CD14-positive monocyte (primary cell): ENCODE results near the gene TMEM54. TPM values are rescaled to one million over a fixed set of nuclear protein-coding genes. Genes with fewer than 3 reads are reported as not detected.

Experiments
- DNase-seq, 3 donors: peaks; one replicate each; pipeline ENCODE4 v3.0.0-alpha.2; 2011 to 2022
- H2AFZ ChIP-seq: 2 replicates; pipeline ENCODE4 v1.6.0; 2012; ENCODE audit warnings: mild to moderate bottlenecking, low read depth, low read length, inconsistent platforms; ENCODE audit not compliant: insufficient read depth, poor library complexity, severe bottlenecking
- H3K27ac ChIP-seq, 2 donors: 1 replicate in 1 of 2; 2 replicates in 1 of 2; pipeline ENCODE4 v1.5.1; 2012 to 2013; ENCODE audit warnings: low read length in 2 of 2, control low read depth in 1 of 2, inconsistent platforms in 1 of 2, low read depth in 1 of 2, mild to moderate bottlenecking in 1 of 2
- H3K27me3 ChIP-seq, 2 donors: one replicate each; pipeline versions ENCODE4 v1.6.0 to v1.6.1; 2011 to 2013; ENCODE audit warnings: low read length in 2 of 2; ENCODE audit not compliant: control insufficient read depth in 2 of 2, insufficient read depth in 2 of 2
- H3K36me3 ChIP-seq, 2 donors: replicated peaks in 1 of 2; 1 replicate in 1 of 2; 2 replicates in 1 of 2; pipeline versions ENCODE4 v1.5.1 to v1.6.1; 2012 to 2013; ENCODE audit warnings: low read length in 2 of 2, control low read depth in 1 of 2, inconsistent platforms in 1 of 2, mild to moderate bottlenecking in 1 of 2; ENCODE audit not compliant: insufficient read depth in 2 of 2, control insufficient read depth in 1 of 2
- H3K4me1 ChIP-seq, 2 donors: 1 replicate in 1 of 2; 2 replicates in 1 of 2; pipeline versions ENCODE4 v1.5.1 to v1.6.1; 2012 to 2013; ENCODE audit warnings: low read length in 2 of 2, control low read depth in 1 of 2, inconsistent platforms in 1 of 2, mild to moderate bottlenecking in 1 of 2, moderate library complexity in 1 of 2; ENCODE audit not compliant: insufficient read depth in 2 of 2, control insufficient read depth in 1 of 2
- H3K4me2 ChIP-seq: replicated peaks from 2 replicates; pipeline ENCODE3; 2012; ENCODE audit warnings: low read length, moderate library complexity, mild to moderate bottlenecking; ENCODE audit not compliant: poor library complexity, severe bottlenecking; ENCODE audit errors: extremely low read depth
- H3K4me3 ChIP-seq, 3 experiments: fragments of 200-600 bp in 1 of 3; sonication (generic) in 1 of 3; replicated peaks in 1 of 3; 1 replicate in 2 of 3; 2 replicates in 1 of 3; pipeline ENCODE4 v1.5.1; 2011 to 2013; ENCODE audit warnings: low read length in 3 of 3, mild to moderate bottlenecking in 3 of 3, control low read depth in 2 of 3, low read depth in 2 of 3, inconsistent platforms in 1 of 3, moderate library complexity in 1 of 3
- H3K79me2 ChIP-seq: 2 replicates; pipeline ENCODE4 v1.6.0; 2012; ENCODE audit warnings: mild to moderate bottlenecking, control low read depth, inconsistent platforms, low read length, moderate library complexity; ENCODE audit not compliant: insufficient read depth
- H3K9ac ChIP-seq: 2 replicates; pipeline ENCODE4 v1.6.0; 2017; ENCODE audit warnings: low read length, mild to moderate bottlenecking; ENCODE audit not compliant: insufficient read depth, poor library complexity, severe bottlenecking
- H3K9me3 ChIP-seq, 2 donors: replicated peaks in 1 of 2; 1 replicate in 1 of 2; 2 replicates in 1 of 2; pipeline versions ENCODE4 v1.5.1 to v1.6.1; 2012 to 2013; ENCODE audit warnings: low read length in 2 of 2, control low read depth in 1 of 2; ENCODE audit not compliant: control insufficient read depth in 1 of 2, insufficient read depth in 1 of 2
- H4K20me1 ChIP-seq: 2 replicates; pipeline ENCODE4 v1.6.0; 2012; ENCODE audit warnings: mild to moderate bottlenecking, low read length, control low read depth, moderate library complexity; ENCODE audit not compliant: insufficient read depth
- H3K27ac Mint-ChIP-seq, 7 donors: one replicate each; pipeline ENCODE4 v1.8.0; 2020; ENCODE audit warnings: mild to moderate bottlenecking in 7 of 7, mixed read lengths in 7 of 7, moderate library complexity in 6 of 7, inconsistent platforms in 2 of 7
- H3K27me3 Mint-ChIP-seq, 3 donors: one replicate each; pipeline ENCODE4 v1.8.0; 2021 to 2022; ENCODE audit warnings: low read depth in 3 of 3, mild to moderate bottlenecking in 3 of 3, mixed read lengths in 3 of 3, moderate library complexity in 3 of 3, inconsistent platforms in 1 of 3
- H3K36me3 Mint-ChIP-seq, 2 donors: one replicate each; pipeline ENCODE4 v1.8.0; 2020; ENCODE audit warnings: mixed read lengths in 2 of 2, inconsistent platforms in 1 of 2, mild to moderate bottlenecking in 1 of 2
- H3K4me1 Mint-ChIP-seq: one replicate; pipeline ENCODE4 v1.8.0; 2020; ENCODE audit warnings: mild to moderate bottlenecking, mixed read lengths
- H3K4me3 Mint-ChIP-seq, 2 donors: one replicate each; pipeline ENCODE4 v1.8.0; 2020; ENCODE audit warnings: mild to moderate bottlenecking in 2 of 2, mixed read lengths in 2 of 2, moderate library complexity in 1 of 2
- H3K9me3 Mint-ChIP-seq, 7 donors: one replicate each; pipeline ENCODE4 v1.8.0; 2020 to 2022; ENCODE audit warnings: mixed read lengths in 7 of 7, mild to moderate bottlenecking in 6 of 7, moderate library complexity in 6 of 7, inconsistent platforms in 2 of 7
- WGBS: methylation state at CpG from one replicate; pipeline ENCODE4 v1.1.5; 2013; ENCODE audit warnings: missing lambda C conversion rate; ENCODE audit not compliant: insufficient coverage; 5-methylcytosine and 5-hydroxymethylcytosine counted together
- intact Hi-C, 2 donors: fragments of 100-400 bp; cut with micrococcal nuclease; formaldehyde crosslinking; loops; one replicate each; pipeline versions ENCODE4 v1.15.0 to v1.15.1; 2023
- polyA plus RNA-seq, 3 donors: library from polyadenylated mRNA; depleted of rRNA in 1 of 3; unstranded in 2 of 3; stranded (reverse) in 1 of 3; fragments of 300-500 nt in 2 of 3; fragments of >200 nt in 1 of 3; fragmentation: Illumina TruSeq in 2 of 3; gene quantifications; 1 replicate in 2 of 3; 2 replicates in 1 of 3; pipeline ENCODE4 v1.2.3, GENCODE V29; 2012 to 2021
- TF ChIP-seq, protein P1 (sequence below): fragments of 200-600 bp; IDR thresholded peaks from one replicate; pipeline ENCODE4 v1.8.0; 2022; ENCODE audit warnings: antibody characterized with exemption, mild to moderate bottlenecking

The TMEM54 gene
- polyA plus RNA-seq, 3 donors = 0.08 TPM; not detected in 2

DNA sequence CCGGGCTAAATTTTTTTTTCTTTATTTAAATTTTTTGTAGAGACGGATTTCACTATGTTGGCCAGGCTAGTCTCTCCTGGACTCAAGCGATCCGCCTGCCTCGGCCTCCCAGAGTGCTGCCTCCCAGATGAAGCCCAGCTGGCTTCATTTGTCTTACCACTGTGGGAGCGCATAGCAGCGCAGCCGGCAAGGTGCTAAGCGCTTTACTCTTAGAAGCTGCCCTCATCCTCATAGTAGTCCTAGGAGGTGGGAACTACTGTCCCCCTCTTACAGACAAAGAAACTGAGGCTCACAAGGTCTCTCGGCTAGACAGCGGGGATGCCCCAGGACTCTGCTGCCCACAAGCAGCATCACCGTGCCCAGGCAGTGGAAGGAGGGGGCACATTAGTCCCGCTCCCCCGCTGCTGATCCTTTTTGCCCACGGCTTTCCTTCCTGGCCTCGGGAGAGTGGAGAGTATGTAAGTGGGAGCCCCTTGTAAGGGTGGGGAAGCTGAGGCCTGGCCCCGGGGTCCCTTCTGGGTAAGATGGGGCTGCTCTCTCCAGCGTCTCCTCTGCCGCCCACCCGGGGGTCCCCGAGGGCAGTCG is 726 bp downstream of the TMEM54 start:
- Histone ChIP-seq H3K4me3 (peak overlapping the region in 1 of 3 experiments; percentile 46), H4K20me1 (no peaks in the 10 kb centered on the region), H3K79me2 (no peaks in the 10 kb centered on the region), H3K4me1 (peaks cover 0 to 5% of the 10 kb centered on the region in 2 donors), H3K27ac (no peak overlapping the region), H3K4me2 (no peak overlapping the region), H3K9ac (no peak overlapping the region), H3K27me3 (peaks cover 35 to 63% of the 10 kb centered on the region in 2 donors), H3K9me3 (peaks cover 0 to 10% of the 10 kb centered on the region in 2 donors), H3K36me3 (no peaks in the 10 kb centered on the region), H2AFZ (no peak overlapping the region)
- DNase-seq = no peak
- TF ChIP-seq, protein P1, sequence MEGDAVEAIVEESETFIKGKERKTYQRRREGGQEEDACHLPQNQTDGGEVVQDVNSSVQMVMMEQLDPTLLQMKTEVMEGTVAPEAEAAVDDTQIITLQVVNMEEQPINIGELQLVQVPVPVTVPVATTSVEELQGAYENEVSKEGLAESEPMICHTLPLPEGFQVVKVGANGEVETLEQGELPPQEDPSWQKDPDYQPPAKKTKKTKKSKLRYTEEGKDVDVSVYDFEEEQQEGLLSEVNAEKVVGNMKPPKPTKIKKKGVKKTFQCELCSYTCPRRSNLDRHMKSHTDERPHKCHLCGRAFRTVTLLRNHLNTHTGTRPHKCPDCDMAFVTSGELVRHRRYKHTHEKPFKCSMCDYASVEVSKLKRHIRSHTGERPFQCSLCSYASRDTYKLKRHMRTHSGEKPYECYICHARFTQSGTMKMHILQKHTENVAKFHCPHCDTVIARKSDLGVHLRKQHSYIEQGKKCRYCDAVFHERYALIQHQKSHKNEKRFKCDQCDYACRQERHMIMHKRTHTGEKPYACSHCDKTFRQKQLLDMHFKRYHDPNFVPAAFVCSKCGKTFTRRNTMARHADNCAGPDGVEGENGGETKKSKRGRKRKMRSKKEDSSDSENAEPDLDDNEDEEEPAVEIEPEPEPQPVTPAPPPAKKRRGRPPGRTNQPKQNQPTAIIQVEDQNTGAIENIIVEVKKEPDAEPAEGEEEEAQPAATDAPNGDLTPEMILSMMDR = no peak
- peaks cover 0 to 13% (median 8%) of the 10 kb centered on the region in 7 donors for H3K9me3 Mint-ChIP-seq
- H3K36me3 Mint-ChIP-seq = peaks cover 2 to 5% of the 10 kb centered on the region in 2 donors
- intact Hi-C loops = no loop called here
- H3K4me3 Mint-ChIP-seq = peak overlapping the region; percentile 56 to 78
- no peak overlapping the region for H3K27ac Mint-ChIP-seq
- H3K4me1 Mint-ChIP-seq = peaks cover 7% of the 10 kb centered on the region
- WGBS = 24% methylated on average over 14 of the region's 22 CpGs
- peaks cover 58 to 87% (median 65%) of the 10 kb centered on the region in 3 donors for H3K27me3 Mint-ChIP-seq

DNA sequence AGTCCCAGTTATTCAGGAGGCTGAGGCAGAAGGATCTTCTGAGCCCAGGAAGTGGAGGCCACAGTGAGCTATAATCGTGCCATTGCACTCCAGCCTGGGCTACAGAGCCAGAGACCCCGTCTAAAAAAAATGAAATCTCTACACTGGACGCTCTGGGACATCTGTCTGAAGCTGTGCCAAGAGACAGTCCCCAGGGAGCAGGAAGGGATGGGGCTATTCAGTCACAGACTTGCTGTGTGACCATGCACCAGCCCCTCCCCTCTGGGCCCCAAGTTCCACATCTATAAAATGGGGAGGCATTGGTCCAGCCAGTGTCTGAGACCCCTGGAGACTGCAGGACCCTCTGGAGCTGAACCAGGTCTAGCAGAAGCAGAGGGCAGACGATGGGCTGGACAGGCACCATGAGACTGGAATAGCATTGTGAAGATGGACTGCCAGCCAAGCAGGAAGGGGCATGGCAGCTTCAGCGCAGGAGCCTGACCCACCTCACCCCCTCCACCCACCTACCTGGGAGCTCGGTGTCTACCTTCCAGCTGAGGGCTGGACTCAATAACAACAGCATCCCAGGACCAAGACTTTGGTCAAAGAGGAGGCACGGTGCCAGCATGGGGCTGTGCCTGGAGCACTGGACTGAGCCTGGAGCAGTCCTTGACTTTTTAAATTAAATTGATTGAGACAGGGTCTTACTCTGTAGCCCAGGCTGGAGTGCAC is 1.4 kb downstream of the TMEM54 start:
- H3K4me1 Mint-ChIP-seq = peaks cover 7% of the 10 kb centered on the region
- Histone ChIP-seq H3K9me3 (peaks cover 0 to 10% of the 10 kb centered on the region in 2 donors), H3K27me3 (peaks cover 35 to 68% of the 10 kb centered on the region in 2 donors), H3K27ac (no peak overlapping the region), H3K9ac (no peak overlapping the region), H3K79me2 (no peaks in the 10 kb centered on the region), H2AFZ (no peak overlapping the region), H3K4me3 (no peak overlapping the region), H4K20me1 (no peaks in the 10 kb centered on the region), H3K4me1 (peaks cover 0 to 5% of the 10 kb centered on the region in 2 donors), H3K36me3 (no peaks in the 10 kb centered on the region), H3K4me2 (no peak overlapping the region)
- H3K36me3 Mint-ChIP-seq = peaks cover 2 to 5% of the 10 kb centered on the region in 2 donors
- intact Hi-C loops = no loop called here
- no peak for DNase-seq
- H3K4me3 Mint-ChIP-seq = peak overlapping the region in 1 of 2 donors; percentile 51
- H3K9me3 Mint-ChIP-seq = peaks cover 0 to 13% (median 8%) of the 10 kb centered on the region in 7 donors
- 84% methylated on average over 7 of the region's 7 CpGs for WGBS
- H3K27ac Mint-ChIP-seq = no peak overlapping the region
- H3K27me3 Mint-ChIP-seq = peaks cover 62 to 94% (median 70%) of the 10 kb centered on the region in 3 donors
- TF ChIP-seq, protein P1 = no peak
